Nephron (organoid): ENCODE measurements around the gene ATG9A.

Source experiments
- H3K27ac Mint-ChIP-seq, 3 experiments: 2 replicates each; pipeline ENCODE4 v1.8.0; 2020; ENCODE audit warnings: mixed read lengths in 3 of 3, mild to moderate bottlenecking in 2 of 3, moderate library complexity in 1 of 3
- H3K27me3 Mint-ChIP-seq: 2 replicates; pipeline ENCODE4 v1.8.0; 2021; ENCODE audit warnings: low read depth, mild to moderate bottlenecking, moderate library complexity, mixed read lengths
- H3K36me3 Mint-ChIP-seq: 2 replicates; pipeline ENCODE4 v1.8.0; 2020; ENCODE audit warnings: low read depth, mixed read lengths
- H3K4me1 Mint-ChIP-seq: 2 replicates; pipeline ENCODE4 v1.8.0; 2020; ENCODE audit warnings: mixed read lengths
- H3K4me3 Mint-ChIP-seq, 3 experiments: 2 replicates each; pipeline ENCODE4 v1.8.0; 2020; ENCODE audit warnings: mild to moderate bottlenecking in 3 of 3, mixed read lengths in 3 of 3, moderate library complexity in 2 of 3
- H3K9me3 Mint-ChIP-seq: 2 replicates; pipeline ENCODE4 v1.8.0; 2020; ENCODE audit warnings: mixed read lengths
- CTCF ChIP-seq, 3 experiments: fragments of 200-600 bp; sonication (generic); IDR thresholded peaks; one replicate each; pipeline ENCODE4 v1.5.0; 2021; ENCODE audit warnings: antibody characterized with exemption in 3 of 3; ENCODE audit not compliant: unreplicated experiment in 3 of 3

Gene ATG9A

GRCh38 chr2:219178377-219179175, 50.9 kb downstream of the ATG9A start:
- H3K4me1 Mint-ChIP-seq = peaks cover 34% of the 10 kb centered on the region
- no peaks in the 10 kb centered on the region for H3K9me3 Mint-ChIP-seq
- no peak for TF ChIP-seq CTCF (IDR thresholded peaks at IDR 0.05; ENCODE audit: unreplicated experiment in 3 of 3)
- peaks cover 40% of the 10 kb centered on the region for H3K36me3 Mint-ChIP-seq
- peak overlapping the region; percentile 87 to 99 (median 96) for H3K4me3 Mint-ChIP-seq
- H3K27ac Mint-ChIP-seq = peak overlapping the region; percentile 82 to 97 (median 83)
- H3K27me3 Mint-ChIP-seq = peaks cover 3% of the 10 kb centered on the region

- TF ChIP-seq CTCF (IDR thresholded peaks at IDR 0.05; ENCODE audit: unreplicated experiment in 3 of 3) = peak; percentile 33 to 45 (median 38)
- Mint-ChIP-seq H3K4me3 (peak within 1 kb of the TSS; percentile 97 to 100 (median 99)), H3K27ac (peak within 1 kb of the TSS; percentile 99 to 100 (median 100)), H3K36me3 (peaks cover 33% of the 10 kb centered on the region), H3K4me1 (peaks cover 34% of the 10 kb centered on the region), H3K9me3 (no peaks in the 10 kb centered on the region), H3K27me3 (peaks cover 2% of the 10 kb centered on the region)
These were observed 51.7 kb downstream of the ATG9A start, which contains the start of gene RETREG2 for GRCh38 chr2:219177552-219178376. Gene RETREG2 (plus strand): TSS chr2:219178275. CDS start chr2:219178353, 78 bp downstream.

GRCh38 chr2:219176818-219177551, 52.5 kb downstream of the ATG9A start, which contains the start of gene CNPPD1:
Gene CNPPD1 (minus strand): TSS chr2:219176925. CDS start chr2:219176828, 97 bp downstream.
- Mint-ChIP-seq H3K36me3 (peaks cover 34% of the 10 kb centered on the region), H3K27me3 (no peaks in the 10 kb centered on the region), H3K4me3 (peak within 1 kb of the TSS; percentile 97 to 100 (median 99)), H3K9me3 (no peaks in the 10 kb centered on the region), H3K4me1 (peaks cover 34% of the 10 kb centered on the region), H3K27ac (peak within 1 kb of the TSS; percentile 99 to 100 (median 100))
- TF ChIP-seq CTCF (IDR thresholded peaks at IDR 0.05; ENCODE audit: unreplicated experiment in 3 of 3) = no peak

GRCh38 chr2:219175928-219176817, 53.3 kb downstream of the ATG9A start:
- peak overlapping the region; percentile 60 to 99 (median 88) for H3K27ac Mint-ChIP-seq
- H3K27me3 Mint-ChIP-seq = no peaks in the 10 kb centered on the region
- H3K4me3 Mint-ChIP-seq = peak overlapping the region; percentile 97 to 100 (median 99)
- peaks cover 39% of the 10 kb centered on the region for H3K4me1 Mint-ChIP-seq
- no peaks in the 10 kb centered on the region for H3K9me3 Mint-ChIP-seq
- peaks cover 35% of the 10 kb centered on the region for H3K36me3 Mint-ChIP-seq
- peak in 2 of 3 experiments; percentile 22 to 29 for TF ChIP-seq CTCF (IDR thresholded peaks at IDR 0.05; ENCODE audit: unreplicated experiment in 3 of 3)

- Mint-ChIP-seq H3K27ac (peak overlapping the region in 2 of 3 experiments; percentile 60 to 99), H3K4me1 (peaks cover 37% of the 10 kb centered on the region), H3K27me3 (no peaks in the 10 kb centered on the region), H3K36me3 (peaks cover 29% of the 10 kb centered on the region), H3K4me3 (peak overlapping the region; percentile 97 to 100 (median 99)), H3K9me3 (no peaks in the 10 kb centered on the region)
- no peak for TF ChIP-seq CTCF (IDR thresholded peaks at IDR 0.05; ENCODE audit: unreplicated experiment in 3 of 3)
These were observed 54.0 kb downstream of the ATG9A start for GRCh38 chr2:219175486-219175885.
